T-helper 17 cell (primary cell): ENCODE measurements around the gene TJAP1. TPM values are rescaled to one million over a fixed set of nuclear protein-coding genes. Genes with fewer than 3 reads are reported as not detected.
"Not testable (repeated sequence)": the region's sequence is repeated elsewhere in the genome, so short reads cannot be mapped to it uniquely, and the experiment has no call there.

Source experiments
- ATAC-seq: fragments of 150-1000 bp; cut with Tn5 transposase; 2 replicates; pipeline ENCODE4 v1.10.0; 2021; ENCODE audit warnings: mild to moderate bottlenecking, moderate library complexity
- DNase-seq, 3 donors: peaks; one replicate each; pipeline versions ENCODE4 v3.0.0 to v3.0.0-alpha.2; 2020 to 2021
- H3K9me3 ChIP-seq: one replicate; pipeline ENCODE4 v1.7.0; 2013; ENCODE audit warnings: low read length, mild to moderate bottlenecking; ENCODE audit not compliant: control insufficient read depth, poor library complexity, severe bottlenecking
- H3K27ac Mint-ChIP-seq: one replicate; pipeline ENCODE4 v1.8.0; 2022; ENCODE audit warnings: mild to moderate bottlenecking, moderate library complexity, mixed read lengths
- H3K27me3 Mint-ChIP-seq: one replicate; pipeline ENCODE4 v1.8.0; 2022; ENCODE audit warnings: mixed read lengths
- H3K36me3 Mint-ChIP-seq: one replicate; pipeline ENCODE4 v1.8.0; 2022; ENCODE audit warnings: low read depth, mixed read lengths
- H3K4me1 Mint-ChIP-seq: one replicate; pipeline ENCODE4 v1.8.0; 2022; ENCODE audit warnings: mild to moderate bottlenecking, mixed read lengths
- H3K4me3 Mint-ChIP-seq: one replicate; pipeline ENCODE4 v1.8.0; 2022; ENCODE audit warnings: mild to moderate bottlenecking, moderate library complexity, mixed read lengths
- total RNA-seq, 4 donors: library from RNA in 2 of 4; stranded (reverse) in 2 of 4; gene quantifications; one replicate each; pipeline ENCODE4 v1.2.3 and lab custom pipeline; 2022 to 2026

TJAP1 gene
- total RNA-seq, 2 donors from 2014 or later = 33.2 to 36.3 TPM

GRCh38 chr6:43458154-43458553, 19.2 kb upstream of the TJAP1 start:
- not testable (repeated sequence) for H3K4me3 Mint-ChIP-seq, H3K36me3 Mint-ChIP-seq, H3K9me3 ChIP-seq, H3K27ac Mint-ChIP-seq, DNase-seq, ATAC-seq
- H3K4me1 Mint-ChIP-seq = peaks cover 21% of the 10 kb centered on the region
- peaks cover 33% of the 10 kb centered on the region for H3K27me3 Mint-ChIP-seq

DNA sequence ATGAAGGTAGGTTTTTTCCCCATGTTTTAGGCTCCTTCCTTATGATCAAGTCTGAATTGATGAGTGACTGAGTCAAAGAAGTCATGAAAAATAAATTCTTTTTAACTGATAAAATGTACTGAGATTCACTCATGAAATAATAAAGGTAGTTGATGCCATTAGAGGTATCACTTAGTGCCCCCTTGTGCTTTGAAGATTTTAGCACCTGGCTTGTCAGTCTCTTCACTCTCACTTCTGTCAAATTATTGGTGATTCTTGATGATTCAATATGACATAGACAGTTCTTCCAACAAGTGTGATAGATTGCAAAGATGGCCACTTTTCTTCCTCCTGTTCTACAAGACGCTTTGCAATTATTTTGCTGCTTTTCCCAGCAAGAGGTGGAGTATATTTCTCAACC, 17.8 kb upstream of the TJAP1 start:
- peaks cover 8% of the 10 kb centered on the region for H3K36me3 Mint-ChIP-seq
- no peaks in the 10 kb centered on the region for H3K9me3 ChIP-seq
- peaks cover 38% of the 10 kb centered on the region for H3K27me3 Mint-ChIP-seq
- no peak for ATAC-seq
- DNase-seq = no peak
- no peak overlapping the region for H3K4me3 Mint-ChIP-seq
- H3K4me1 Mint-ChIP-seq = peaks cover 15% of the 10 kb centered on the region
- H3K27ac Mint-ChIP-seq = no peak overlapping the region

GRCh38 chr6:43460032-43460431, 17.3 kb upstream of the TJAP1 start:
- no peak overlapping the region for H3K4me3 Mint-ChIP-seq
- H3K36me3 Mint-ChIP-seq = peaks cover 8% of the 10 kb centered on the region

DNA sequence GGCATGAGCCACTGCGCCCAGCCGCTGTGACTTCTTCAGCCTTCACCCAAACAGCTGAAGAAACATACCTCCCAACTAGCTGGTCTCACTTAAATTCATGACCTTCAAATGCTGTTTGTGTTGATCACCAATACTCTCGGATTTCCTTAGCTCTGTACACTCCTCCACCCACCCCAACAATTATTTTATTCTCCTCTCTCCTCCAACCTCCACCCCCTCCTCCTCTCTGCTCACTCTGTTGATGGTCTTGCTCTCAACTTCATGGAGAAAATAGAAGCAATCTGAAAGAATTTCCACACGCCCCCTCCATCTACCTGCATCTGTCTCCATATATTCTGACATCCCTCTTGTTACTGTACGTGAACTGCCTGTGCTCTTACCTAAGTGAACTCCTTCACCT, 15.4 kb upstream of the TJAP1 start:
- H3K4me1 Mint-ChIP-seq = peaks cover 5% of the 10 kb centered on the region
- H3K36me3 Mint-ChIP-seq = peaks cover 5% of the 10 kb centered on the region
- H3K4me3 Mint-ChIP-seq = no peak overlapping the region
- ATAC-seq = no peak
- H3K9me3 ChIP-seq = no peaks in the 10 kb centered on the region
- H3K27ac Mint-ChIP-seq = peak overlapping the region; percentile 45
- H3K27me3 Mint-ChIP-seq = peaks cover 42% of the 10 kb centered on the region
- DNase-seq = no peak

More at GRCh38 chr6:43460032-43460431, 17.3 kb upstream of the TJAP1 start:
- no peak for ATAC-seq
- Mint-ChIP-seq H3K4me1 (peaks cover 12% of the 10 kb centered on the region), H3K27ac (no peak overlapping the region), H3K27me3 (peaks cover 38% of the 10 kb centered on the region)
- H3K9me3 ChIP-seq = no peaks in the 10 kb centered on the region
- no peak for DNase-seq

GRCh38 chr6:43464337-43464736, 13.0 kb upstream of the TJAP1 start:
- peaks cover 7% of the 10 kb centered on the region for H3K4me1 Mint-ChIP-seq

DNA sequence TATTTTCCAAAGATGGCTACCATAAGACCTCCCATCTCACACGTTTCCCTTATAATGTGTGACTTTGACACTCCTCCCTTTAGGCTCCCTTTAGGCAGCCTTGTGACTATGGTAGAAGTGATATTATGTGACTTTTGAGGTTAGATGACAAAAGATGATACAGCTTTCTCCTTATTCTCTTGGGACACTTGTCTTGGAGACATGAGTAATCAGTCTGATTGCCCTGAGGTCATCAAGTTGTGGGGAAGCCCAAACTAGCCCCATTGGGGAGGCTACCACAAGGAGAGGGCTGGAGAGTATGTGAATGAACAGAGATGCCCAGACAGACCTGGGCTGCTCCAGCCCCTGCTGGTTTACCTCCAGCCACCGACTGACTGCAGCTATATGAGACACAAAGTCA, 11.4 kb upstream of the TJAP1 start:
- DNase-seq (no peak), ATAC-seq (no peak)
- Mint-ChIP-seq H3K4me3 (no peak overlapping the region), H3K36me3 (peaks cover 9% of the 10 kb centered on the region), H3K4me1 (peaks cover 7% of the 10 kb centered on the region), H3K27me3 (peaks cover 56% of the 10 kb centered on the region), H3K27ac (no peak overlapping the region)
- H3K9me3 ChIP-seq = no peaks in the 10 kb centered on the region

More at GRCh38 chr6:43464337-43464736, 13.0 kb upstream of the TJAP1 start:
- DNase-seq (no peak), ATAC-seq (no peak)
- H3K9me3 ChIP-seq = no peaks in the 10 kb centered on the region
- H3K27me3 Mint-ChIP-seq = peaks cover 60% of the 10 kb centered on the region
- no peak overlapping the region for H3K27ac Mint-ChIP-seq
- H3K4me3 Mint-ChIP-seq = no peak overlapping the region
- peaks cover 9% of the 10 kb centered on the region for H3K36me3 Mint-ChIP-seq

DNA sequence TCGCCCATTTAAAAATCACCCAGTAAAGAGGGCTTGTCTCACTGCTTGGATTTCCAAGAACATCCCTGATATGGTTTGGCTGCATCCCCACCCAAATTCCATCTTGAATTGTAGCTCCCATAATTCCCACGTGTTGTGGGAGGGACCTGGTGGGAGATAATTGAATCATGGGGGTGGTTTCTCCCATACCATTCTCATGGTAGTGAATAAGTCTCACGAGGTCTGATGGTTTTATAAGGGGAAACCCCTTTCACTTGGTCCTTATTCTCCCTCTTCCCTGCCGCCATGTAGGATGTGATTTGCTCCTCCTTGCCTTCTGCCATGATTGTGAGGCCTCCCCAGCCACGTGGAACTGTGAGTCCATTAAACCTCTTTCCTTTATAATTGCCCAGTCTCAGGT, 10.1 kb upstream of the TJAP1 start:
- ATAC-seq = not testable (repeated sequence)

DNA sequence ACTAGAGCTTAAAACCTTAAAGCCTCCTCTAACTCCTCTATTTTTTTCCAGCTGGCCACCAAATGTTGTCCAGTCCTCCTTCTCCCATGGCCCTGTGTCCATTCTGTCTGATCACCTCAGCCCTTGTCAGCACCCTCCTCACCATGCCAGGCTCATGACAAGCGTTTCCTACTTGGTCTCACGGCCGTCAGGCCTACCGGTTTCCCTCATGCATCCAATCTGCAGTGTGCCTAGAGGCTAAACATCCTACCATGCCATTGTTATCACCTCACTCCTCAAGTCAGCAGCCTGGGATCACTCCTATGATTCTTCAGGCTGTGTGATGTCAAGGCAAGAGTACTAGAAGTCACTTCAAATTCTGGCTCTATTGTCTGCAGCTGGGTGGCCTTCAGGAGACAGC, 9.6 kb upstream of the TJAP1 start:
- ATAC-seq = no peak
- Mint-ChIP-seq H3K27ac (no peak overlapping the region), H3K27me3 (peaks cover 47% of the 10 kb centered on the region), H3K4me1 (peaks cover 4% of the 10 kb centered on the region), H3K36me3 (peaks cover 4% of the 10 kb centered on the region), H3K4me3 (no peak overlapping the region)
- DNase-seq = no peak
- H3K9me3 ChIP-seq = no peaks in the 10 kb centered on the region

More for the DNA sequence above, 10.1 kb upstream of the TJAP1 start:
- H3K4me1 Mint-ChIP-seq, H3K4me3 Mint-ChIP-seq, DNase-seq, H3K27ac Mint-ChIP-seq, H3K9me3 ChIP-seq, H3K36me3 Mint-ChIP-seq: not testable (repeated sequence)
- H3K27me3 Mint-ChIP-seq = peaks cover 52% of the 10 kb centered on the region

DNA sequence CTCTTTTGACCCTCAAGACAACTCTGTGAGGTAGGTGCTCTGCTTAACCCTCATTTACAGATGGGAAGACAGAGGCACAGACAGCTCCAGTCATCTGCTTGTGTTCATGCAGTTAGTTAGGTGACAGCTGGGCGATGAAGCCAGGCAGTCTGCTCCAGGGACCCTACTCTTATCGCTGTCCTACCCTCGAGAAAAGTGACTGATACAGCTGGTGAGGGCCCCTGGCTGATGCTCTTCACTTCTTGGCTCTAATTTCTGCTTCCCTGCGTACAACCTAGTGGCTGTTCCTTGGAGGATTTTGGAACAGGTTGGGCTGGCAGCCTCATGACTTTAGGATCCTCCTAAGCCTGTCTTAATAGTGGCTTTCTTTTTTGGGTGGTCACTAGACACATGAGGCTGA, 9.1 kb upstream of the TJAP1 start:
- no peak overlapping the region for H3K27ac Mint-ChIP-seq
- H3K9me3 ChIP-seq = no peaks in the 10 kb centered on the region
- H3K4me3 Mint-ChIP-seq = no peak overlapping the region
- ATAC-seq (no peak), DNase-seq (no peak)
- H3K36me3 Mint-ChIP-seq = peaks cover 4% of the 10 kb centered on the region
- peaks cover 2% of the 10 kb centered on the region for H3K4me1 Mint-ChIP-seq
- H3K27me3 Mint-ChIP-seq = peaks cover 42% of the 10 kb centered on the region

DNA sequence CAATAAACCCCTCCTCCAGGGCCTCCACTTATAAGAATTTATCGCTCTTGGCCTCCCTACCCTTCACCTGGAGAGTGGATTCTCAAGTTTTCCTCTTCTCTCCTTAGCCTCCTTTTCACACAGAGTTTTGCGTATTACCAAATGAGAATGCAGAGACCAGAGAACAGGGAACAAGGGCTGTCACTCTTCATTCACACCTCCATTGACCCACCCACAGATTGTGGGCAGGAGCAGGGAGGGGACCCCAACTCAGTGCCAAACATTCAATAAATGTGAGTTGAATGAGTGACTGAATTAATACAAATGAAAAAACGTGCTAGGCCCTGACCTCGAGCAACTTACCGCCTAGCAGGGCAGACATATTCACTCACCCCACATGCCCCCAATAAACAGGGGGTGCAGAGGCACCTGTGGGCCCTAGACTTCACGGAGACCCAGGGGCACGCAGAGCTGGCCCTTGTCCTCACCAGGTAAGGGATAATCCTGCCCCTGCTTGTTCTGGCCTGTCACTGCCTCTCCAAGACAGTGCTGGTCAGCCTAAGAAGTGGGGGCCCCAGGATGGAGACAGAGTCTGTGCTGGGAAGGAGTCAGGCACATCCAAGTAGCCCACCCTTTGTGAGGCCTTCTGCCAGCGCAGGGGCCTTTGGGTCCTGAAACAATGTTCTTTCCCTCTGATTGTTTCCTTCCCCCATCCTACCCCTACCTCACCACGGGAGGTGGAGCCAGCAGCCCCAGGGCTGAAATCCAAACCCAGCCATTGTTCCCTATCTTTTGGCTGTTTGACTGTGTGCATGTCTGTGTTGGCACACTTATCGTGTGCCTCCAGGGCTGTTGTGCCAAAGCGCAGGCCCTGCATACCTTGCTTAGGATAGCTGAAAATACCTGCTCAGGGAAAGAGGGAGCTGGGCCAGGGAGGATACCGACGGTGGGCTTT, 8.4 kb upstream of the TJAP1 start:
- Mint-ChIP-seq H3K4me1 (peaks cover 2% of the 10 kb centered on the region), H3K27me3 (peaks cover 38% of the 10 kb centered on the region), H3K36me3 (peaks cover 4% of the 10 kb centered on the region), H3K27ac (no peak overlapping the region), H3K4me3 (no peak overlapping the region)
- ATAC-seq (no peak), DNase-seq (no peak)
- no peaks in the 10 kb centered on the region for H3K9me3 ChIP-seq

GRCh38 chr6:43469947-43470346, 7.4 kb upstream of the TJAP1 start:
- peaks cover 4% of the 10 kb centered on the region for H3K36me3 Mint-ChIP-seq
- peaks cover 38% of the 10 kb centered on the region for H3K27me3 Mint-ChIP-seq
- H3K27ac Mint-ChIP-seq = no peak overlapping the region
- H3K9me3 ChIP-seq = no peaks in the 10 kb centered on the region
- peaks cover 2% of the 10 kb centered on the region for H3K4me1 Mint-ChIP-seq
- ATAC-seq = no peak
- H3K4me3 Mint-ChIP-seq = no peak overlapping the region
- DNase-seq = no peak

DNA sequence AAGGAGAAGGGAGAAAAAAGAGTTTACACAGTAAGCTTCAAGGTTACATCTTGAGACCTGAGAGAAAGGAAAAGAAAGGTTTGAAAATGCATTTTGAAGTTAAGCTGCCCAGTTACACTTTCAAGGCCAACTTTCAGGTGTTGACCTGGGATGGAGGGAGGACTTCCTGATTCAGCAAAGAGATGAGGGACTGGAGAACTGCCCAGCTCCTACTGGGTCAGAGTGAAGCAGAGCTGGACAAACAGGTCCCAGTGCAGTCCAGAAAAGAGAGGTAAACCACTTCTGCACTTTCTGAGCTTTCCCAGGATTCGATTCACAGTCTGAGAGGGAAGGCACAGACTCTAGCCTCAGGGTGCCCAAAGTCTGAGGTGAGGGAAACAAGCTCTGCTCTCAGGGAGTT, 6.0 kb upstream of the TJAP1 start:
- DNase-seq = no peak
- Mint-ChIP-seq H3K27ac (no peak overlapping the region), H3K27me3 (peaks cover 29% of the 10 kb centered on the region), H3K4me1 (peaks cover 2% of the 10 kb centered on the region), H3K4me3 (no peak overlapping the region), H3K36me3 (peaks cover 4% of the 10 kb centered on the region)
- H3K9me3 ChIP-seq = no peaks in the 10 kb centered on the region
- ATAC-seq = no peak

- Mint-ChIP-seq H3K27ac (no peak overlapping the region), H3K4me1 (peaks cover 14% of the 10 kb centered on the region), H3K36me3 (peaks cover 5% of the 10 kb centered on the region), H3K27me3 (peaks cover 21% of the 10 kb centered on the region), H3K4me3 (no peak overlapping the region)
- ATAC-seq (no peak), DNase-seq (no peak)
- no peaks in the 10 kb centered on the region for H3K9me3 ChIP-seq
Measured at GRCh38 chr6:43472515-43472914, 4.9 kb upstream of the TJAP1 start.

DNA sequence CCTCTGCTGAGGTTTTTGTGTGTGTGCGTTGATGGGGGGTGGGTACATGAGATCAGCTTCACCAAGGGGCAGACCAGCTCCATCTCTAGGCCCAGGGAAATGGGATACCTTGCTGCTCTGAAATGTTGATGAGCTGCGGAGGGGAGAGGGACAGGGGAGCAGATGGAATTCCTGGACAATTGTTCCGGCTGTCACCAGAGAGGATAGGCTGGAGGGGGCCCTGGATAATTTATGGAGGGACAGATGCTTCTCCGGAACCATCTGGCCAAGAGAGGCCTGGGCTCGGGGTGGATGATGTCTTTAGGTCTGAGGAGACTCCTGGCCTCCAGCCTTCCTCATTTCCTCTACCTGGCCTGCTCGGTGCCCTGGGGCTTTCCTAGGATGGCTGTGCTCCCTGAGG, 1.9 kb upstream of the TJAP1 start:
- H3K27me3 Mint-ChIP-seq = no peaks in the 10 kb centered on the region
- H3K36me3 Mint-ChIP-seq = peaks cover 2% of the 10 kb centered on the region
- H3K9me3 ChIP-seq = no peaks in the 10 kb centered on the region
- DNase-seq (no peak), ATAC-seq (no peak)
- peaks cover 24% of the 10 kb centered on the region for H3K4me1 Mint-ChIP-seq
- H3K27ac Mint-ChIP-seq = peak overlapping the region; percentile 99
- no peak overlapping the region for H3K4me3 Mint-ChIP-seq
